Heart right ventricle (tissue), 16 donors: ENCODE results near the gene EIPR1. TPM values are rescaled to one million over a fixed set of nuclear protein-coding genes. Genes with fewer than 3 reads are reported as not detected.

Source experiments
- ATAC-seq, 8 donors: fragments of 200-7000 bp; cut with Tn5 transposase; one replicate each; pipeline ENCODE4 v1.9.1; 2020; ENCODE audit warnings: mild to moderate bottlenecking in 8 of 8, moderate library complexity in 8 of 8, moderate number of reproducible peaks in 1 of 8
- DNase-seq, 2 donors: peaks; one replicate each; pipeline ENCODE4 v3.0.0-alpha.2; 2020
- H3K27ac ChIP-seq, 10 donors: fragments of 200-600 bp; sonication (generic) in 2 of 10; one replicate each; pipeline versions ENCODE4 v1.5.0 to v1.8.0; 2020 to 2022; ENCODE audit warnings: mild to moderate bottlenecking in 3 of 10
- H3K27me3 ChIP-seq, 7 donors: fragments of 200-600 bp; one replicate each; pipeline ENCODE4 v1.8.0; 2021 to 2022; ENCODE audit warnings: mild to moderate bottlenecking in 2 of 7
- H3K36me3 ChIP-seq, 9 donors: fragments of 200-600 bp; sonication (generic) in 1 of 9; one replicate each; pipeline versions ENCODE4 v1.5.0 to v1.8.0; 2020 to 2022; ENCODE audit warnings: mild to moderate bottlenecking in 2 of 9
- H3K4me1 ChIP-seq, 9 donors: fragments of 200-600 bp; sonication (generic) in 1 of 9; one replicate each; pipeline versions ENCODE4 v1.5.0 to v1.8.0; 2020 to 2022; ENCODE audit warnings: mild to moderate bottlenecking in 4 of 9
- H3K4me3 ChIP-seq, 10 donors: fragments of 200-600 bp; sonication (generic) in 2 of 10; one replicate each; pipeline versions ENCODE4 v1.5.0 to v1.8.0; 2020 to 2022; ENCODE audit warnings: mild to moderate bottlenecking in 7 of 10, moderate library complexity in 2 of 10
- H3K9me3 ChIP-seq, 11 donors: fragments of 200-600 bp in 10 of 11; sonication (generic) in 2 of 11; one replicate each; pipeline versions ENCODE4 v1.5.0 to v1.8.0; 2013 to 2022; ENCODE audit warnings: mild to moderate bottlenecking in 2 of 11, control low read depth in 1 of 11, moderate library complexity in 1 of 11
- WGBS, 2 donors: extraction: QIAGEN DNeasy Blood & Tissue Kit; methylation state at CpG; one replicate each; pipeline ENCODE4 v1.1.7; 2013; ENCODE audit warnings: inconsistent platforms in 1 of 2; 5-methylcytosine and 5-hydroxymethylcytosine counted together
- intact Hi-C, 10 donors: fragments of 100-400 bp; cut with DNase I; formaldehyde crosslinking; loops; one replicate each; pipeline versions ENCODE4 v1.11.1 to v1.14.2; 2022
- polyA plus RNA-seq, 2 donors: library from polyadenylated mRNA; stranded (reverse); fragments of 200-250 nt; gene quantifications; one replicate each; pipeline ENCODE4 v1.2.3, GENCODE V29; 2013
- total RNA-seq, 10 donors: library from RNA; stranded (reverse); fragmentation: NEBNext Ultra II Directional in 3 of 10; extraction: Animal tissue kit (Norgen Biotek cat#: 25700) in 3 of 10; gene quantifications; one replicate each; pipeline versions ENCODE4 v1.2.1 to v1.2.4, GENCODE V29; 2021 to 2023
- TF ChIP-seq, protein P1 (sequence below), 9 donors: fragments of 200-600 bp; sonication (generic) in 2 of 9; IDR thresholded peaks; one replicate each; pipeline versions ENCODE4 v1.5.0 to v1.8.0; 2021 to 2022; ENCODE audit warnings: antibody characterized with exemption in 9 of 9, mild to moderate bottlenecking in 5 of 9, moderate library complexity in 1 of 9
- donor health status: Arrhythmogenic right ventricular cardiomyopathy.
- donor health status: ischemic (EF 13 %, LVEDD 7.1; RV severe dilation, severe dysfunction).
- donor health status: healthy with polysubstance abuse.
- donor health status: DM: no; HTN: yes; CAD: no.
- donor health status: DM: no; HTN: no; CAD: no.
- donor health status: ischemic (EF 25% LVEDD 6.9; RV normal size, moderate dysfunction).
- donor health status: ischemic (EF 25% LVEDD 5.7; RV mildly dilated, moderate dysfunction).
- donor health status: healthy.
- donor health status: DM: yes; HTN: yes; CAD: no.
- donor health status: Ischemic cardiomyopathy.
- donor health status: ischemic (EF 35%, LVEDD 5.7; RV mildly dilated, moderate dysfunction).
- donor health status: nonischemic (EF 11% LVEDD 7.7; RV severe dilation, severe dysfunction).
- donor health status: DM: yes; HTN: yes; CAD: no.
- donor health status: PGD.
- donor health status: ischemic (EF 29% LVEDD 5.4; RV normal size, mild dysfunction).
- donor health status: nonischemic (EF 23%, LVEDD 6.1; RV moderate dilation, normal function).

The EIPR1 gene
- total and polyA plus RNA-seq, 12 donors, result 6.8 to 22.3 (median 12.0) TPM

DNA sequence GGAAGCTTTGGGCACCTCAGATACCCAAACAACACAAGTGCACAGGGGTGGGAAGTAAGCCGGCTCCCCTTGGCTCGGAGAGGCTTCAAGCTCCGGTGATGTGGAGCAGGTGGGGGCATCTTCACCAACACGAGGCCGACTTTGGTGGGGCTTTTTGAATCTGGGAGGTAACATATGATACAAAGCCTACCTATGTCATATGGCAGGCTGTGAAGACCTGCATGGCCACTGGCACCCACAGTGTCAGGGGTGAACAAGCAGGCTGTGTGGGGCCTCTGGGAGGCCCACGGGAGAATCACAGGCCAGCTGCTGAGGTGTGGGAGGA, 109.0 kb downstream of the EIPR1 start:
- no peaks in the 10 kb centered on the region for H3K27me3 ChIP-seq
- WGBS, 2 donors, result 94 to 96% methylated on average over 6 of the region's 6 CpGs
- DNase-seq, result no peak
- no peaks in the 10 kb centered on the region for H3K36me3 ChIP-seq
- no peak overlapping the region for H3K4me3 ChIP-seq
- intact Hi-C loops, result no loop called here
- TF ChIP-seq, protein P1, sequence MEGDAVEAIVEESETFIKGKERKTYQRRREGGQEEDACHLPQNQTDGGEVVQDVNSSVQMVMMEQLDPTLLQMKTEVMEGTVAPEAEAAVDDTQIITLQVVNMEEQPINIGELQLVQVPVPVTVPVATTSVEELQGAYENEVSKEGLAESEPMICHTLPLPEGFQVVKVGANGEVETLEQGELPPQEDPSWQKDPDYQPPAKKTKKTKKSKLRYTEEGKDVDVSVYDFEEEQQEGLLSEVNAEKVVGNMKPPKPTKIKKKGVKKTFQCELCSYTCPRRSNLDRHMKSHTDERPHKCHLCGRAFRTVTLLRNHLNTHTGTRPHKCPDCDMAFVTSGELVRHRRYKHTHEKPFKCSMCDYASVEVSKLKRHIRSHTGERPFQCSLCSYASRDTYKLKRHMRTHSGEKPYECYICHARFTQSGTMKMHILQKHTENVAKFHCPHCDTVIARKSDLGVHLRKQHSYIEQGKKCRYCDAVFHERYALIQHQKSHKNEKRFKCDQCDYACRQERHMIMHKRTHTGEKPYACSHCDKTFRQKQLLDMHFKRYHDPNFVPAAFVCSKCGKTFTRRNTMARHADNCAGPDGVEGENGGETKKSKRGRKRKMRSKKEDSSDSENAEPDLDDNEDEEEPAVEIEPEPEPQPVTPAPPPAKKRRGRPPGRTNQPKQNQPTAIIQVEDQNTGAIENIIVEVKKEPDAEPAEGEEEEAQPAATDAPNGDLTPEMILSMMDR (IDR thresholded peaks at IDR 0.05), result no peak
- ATAC-seq, result no peak
- H3K9me3 ChIP-seq, result peaks cover 0 to 13% (median 0%) of the 10 kb centered on the region in 11 donors
- H3K27ac ChIP-seq, result no peak overlapping the region
- H3K4me1 ChIP-seq, result peaks cover 0 to 7% (median 0%) of the 10 kb centered on the region in 9 donors

DNA sequence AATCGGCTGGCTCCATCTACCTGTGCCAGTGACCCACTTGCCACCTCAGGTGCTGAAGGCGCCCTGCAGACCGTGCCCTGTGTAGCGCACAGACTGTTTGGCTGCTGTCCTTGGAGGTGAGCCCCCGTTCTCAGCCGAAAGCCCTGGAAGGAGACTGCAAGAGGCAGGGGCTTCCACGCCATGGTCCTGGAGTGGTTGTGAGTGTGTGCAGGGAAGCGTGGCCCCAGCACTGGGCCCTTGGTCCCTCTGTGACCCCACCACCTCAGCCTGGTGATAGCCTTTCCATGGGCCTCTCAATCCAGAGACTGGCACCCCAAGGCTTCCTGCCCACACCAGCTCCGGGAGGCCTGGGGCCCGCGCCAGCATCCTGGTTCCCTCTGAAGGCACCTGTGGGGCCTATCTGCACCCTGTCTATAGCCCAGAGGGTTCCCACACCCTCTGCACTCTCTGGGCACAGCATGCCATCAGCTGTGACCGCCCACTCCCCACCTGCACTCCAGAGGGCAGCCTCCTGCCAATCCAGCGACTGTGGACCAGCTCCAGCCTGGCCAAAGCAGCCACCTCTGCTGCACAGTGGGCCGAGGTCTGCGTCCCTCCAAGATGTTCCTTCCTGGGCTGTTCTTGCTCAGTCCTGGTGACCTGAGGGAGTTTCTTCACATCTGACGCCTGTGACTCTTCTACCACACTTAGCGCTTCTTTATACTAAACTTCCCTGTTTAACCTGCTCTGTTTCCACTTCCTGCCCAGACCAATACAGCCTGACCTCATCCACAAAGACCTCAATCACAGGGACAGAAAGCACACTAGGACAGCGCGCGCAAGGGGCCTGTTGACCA, 109.5 kb downstream of the EIPR1 start:
- TF ChIP-seq, protein P1 (IDR thresholded peaks at IDR 0.05), result no peak
- Histone ChIP-seq H3K27me3 (no peaks in the 10 kb centered on the region), H3K36me3 (no peaks in the 10 kb centered on the region), H3K4me3 (no peak overlapping the region), H3K4me1 (peaks cover 0 to 7% (median 0%) of the 10 kb centered on the region in 9 donors), H3K27ac (no peak overlapping the region), H3K9me3 (peaks cover 0 to 13% (median 0%) of the 10 kb centered on the region in 11 donors)
- ATAC-seq, result no peak
- 96% methylated on average over 20 of the region's 20 CpGs for WGBS, 2 donors
- no peak for DNase-seq
- intact Hi-C loops, result no loop called here

DNA sequence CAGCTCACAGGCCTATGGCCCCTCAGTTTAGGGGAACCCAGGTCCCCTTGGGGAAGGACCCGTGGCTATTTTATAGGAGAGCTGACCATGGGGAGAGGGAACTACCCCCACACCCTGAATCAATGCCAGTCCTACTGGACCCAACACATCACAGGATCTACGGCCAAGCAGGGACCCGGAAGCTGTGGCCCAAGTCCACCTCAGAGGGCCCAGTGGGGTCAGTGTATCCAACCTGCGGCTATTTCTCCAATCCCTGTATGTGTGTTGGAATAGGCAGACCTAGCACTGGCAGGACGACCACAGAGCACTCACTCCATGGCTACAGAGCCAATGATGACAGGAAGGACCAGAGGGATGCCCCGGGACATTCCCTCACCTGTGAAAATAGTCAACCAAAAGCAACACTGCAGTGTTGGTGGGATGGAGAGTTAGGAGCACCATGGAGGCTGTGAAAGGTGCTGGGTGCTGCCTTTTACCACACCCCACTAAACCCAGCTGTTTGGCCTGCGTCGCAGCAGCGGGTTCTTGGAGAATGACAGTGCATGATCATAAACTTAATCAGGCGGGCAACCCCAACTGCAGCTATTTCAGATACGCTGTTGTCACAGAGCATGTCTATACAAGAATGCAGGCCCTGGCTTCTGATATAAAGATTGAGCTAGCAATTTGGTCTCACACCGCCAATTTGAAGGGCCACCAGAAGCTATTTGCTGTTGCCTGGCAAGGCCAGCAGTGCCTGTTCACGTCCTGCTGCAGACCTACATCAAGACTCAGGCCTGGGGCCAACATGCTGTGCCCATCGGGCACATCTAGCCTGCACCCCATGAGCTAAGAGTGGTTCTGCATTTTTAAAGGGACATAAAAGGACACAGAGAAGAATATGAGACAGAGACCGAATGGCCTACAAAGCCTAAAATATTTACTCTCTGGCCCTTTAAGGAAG, 110.4 kb downstream of the EIPR1 start:
- Histone ChIP-seq H3K27ac (no peak overlapping the region), H3K4me3 (no peak overlapping the region), H3K36me3 (no peaks in the 10 kb centered on the region), H3K9me3 (peaks cover 0 to 13% (median 0%) of the 10 kb centered on the region in 11 donors), H3K27me3 (no peaks in the 10 kb centered on the region), H3K4me1 (peaks cover 0 to 7% (median 0%) of the 10 kb centered on the region in 9 donors)
- TF ChIP-seq, protein P1 (IDR thresholded peaks at IDR 0.05), result no peak
- ATAC-seq (no peak), DNase-seq (no peak)
- intact Hi-C loops, result no loop called here
- WGBS, 2 donors, result 90 to 93% methylated on average over 15 of the region's 15 CpGs
